K562 (cell line): ENCODE data around the gene ARAP1. TPM values are rescaled to one million over a fixed set of nuclear protein-coding genes. Genes with fewer than 3 reads are reported as not detected.

Experiments used
- BACH1 ChIP-seq: fragments of 200-800 bp; sonication (Bioruptor generic); IDR thresholded peaks from 2 replicates; pipeline ENCODE4 v1.6.1; 2016; ENCODE audit warnings: missing genetic modification characterization, missing compliant biosample characterization
- DPF2 ChIP-seq: fragments of 450-650 bp; IDR thresholded peaks from 2 replicates; pipeline ENCODE4 v1.6.1; 2016
- HDAC6 ChIP-seq: IDR thresholded peaks from 2 replicates; pipeline ENCODE4 v1.6.1; 2012; ENCODE audit warnings: low read depth, mild to moderate bottlenecking, control low read depth, inconsistent platforms, low read length, moderate library complexity
- KAT2B ChIP-seq: IDR thresholded peaks from one replicate; pipeline ENCODE4 v1.6.1; 2012; ENCODE audit warnings: low read depth, mild to moderate bottlenecking, control low read depth, inconsistent platforms, low read length, moderate library complexity
- KLF1 ChIP-seq: fragments of 450-650 bp; IDR thresholded peaks from 2 replicates; pipeline ENCODE4 v1.6.1; 2016; ENCODE audit warnings: missing genetic modification characterization, missing compliant biosample characterization
- MCM5 ChIP-seq: fragments of 450-650 bp; IDR thresholded peaks from 2 replicates; pipeline ENCODE4 v1.6.1; 2016; ENCODE audit warnings: low read depth
- MEF2A ChIP-seq: IDR thresholded peaks from 2 replicates; pipeline ENCODE4 v1.6.1; 2011; ENCODE audit warnings: low read depth, mild to moderate bottlenecking, low read length, moderate library complexity; ENCODE audit not compliant: control insufficient read depth
- NFIX ChIP-seq: fragments of 250-450 bp; sonication (Bioruptor Pico); IDR thresholded peaks from 2 replicates; pipeline ENCODE4 v1.4.0; 2020; ENCODE audit warnings: low read depth, mild to moderate bottlenecking, moderate library complexity
- TCFL5 ChIP-seq: fragments of 250-450 bp; sonication (Bioruptor Pico); conservative IDR thresholded peaks from 2 replicates; pipeline ENCODE4 v1.6.1; 2021; ENCODE audit warnings: mild to moderate bottlenecking, moderate library complexity, matching md5 sums
- TFAP4 ChIP-seq: sonication (generic); formaldehyde crosslinking; IDR thresholded peaks from 2 replicates; pipeline ENCODE4 v1.8.0; 2022; ENCODE audit warnings: missing genetic modification reagents, mild to moderate bottlenecking, moderate library complexity, borderline replicate concordance
- ZKSCAN1 ChIP-seq: fragments of 150-350 bp; IDR thresholded peaks from 2 replicates; pipeline ENCODE4 v1.6.1; 2016; ENCODE audit warnings: low read depth, low read length
- ZNF699 ChIP-seq: fragments of 250-450 bp; sonication (Bioruptor Pico); IDR thresholded peaks from 2 replicates; pipeline ENCODE4 v1.8.0; 2021; ENCODE audit warnings: mild to moderate bottlenecking, moderate library complexity; ENCODE audit not compliant: insufficient replicate concordance
- polyA plus RNA-seq, 8 experiments: library from polyadenylated mRNA; depleted of rRNA in 4 of 8; stranded (reverse) in 5 of 8; unstranded in 3 of 8; fragments of >200 nt; fragmentation: Nextera tagmentation in 2 of 8; fragmentation: Illumina TruSeq in 1 of 8; extraction: Ambion mirVana in 2 of 8; extraction: Trizol in 1 of 8; gene quantifications; 2 replicates each; pipeline versions ENCODE4 v1.2.1 to v1.2.3, GENCODE V29; 2011 to 2014; ENCODE audit warnings: inconsistent platforms in 1 of 8, missing spikeins in 1 of 8
- total RNA-seq, 7 experiments: library from RNA; depleted of rRNA in 6 of 7; stranded (reverse); fragments of >200 nt in 6 of 7; fragmentation: Illumina TruSeq in 2 of 7; extraction: Trizol in 2 of 7; gene quantifications; 2 replicates each; pipeline versions ENCODE4 v1.2.1 to v1.2.3, GENCODE V29; 2011 to 2021; ENCODE audit warnings: low replicate concordance in 1 of 7
- TF ChIP-seq, protein P1 (sequence below): fragments of 450-650 bp; formaldehyde crosslinking; conservative IDR thresholded peaks from 2 replicates; pipeline ENCODE4 v1.4.0; 2022; ENCODE audit warnings: mild to moderate bottlenecking, missing genetic modification characterization
- TF ChIP-seq, protein P2 (sequence below), 3 experiments: fragments of 200-800 bp in 1 of 3; sonication (Bioruptor generic) in 1 of 3; sonication (generic) in 1 of 3; formaldehyde crosslinking in 1 of 3; IDR thresholded peaks; 2 replicates each; pipeline versions ENCODE4 v1.6.1 to v1.8.0; 2016 to 2022; ENCODE audit warnings: mild to moderate bottlenecking in 2 of 3, missing compliant biosample characterization in 2 of 3, missing genetic modification characterization in 2 of 3, missing genetic modification reagents in 1 of 3
- TF ChIP-seq, protein P3 (sequence below): fragments of 450-650 bp; IDR thresholded peaks from one replicate; pipeline ENCODE4 v1.6.1; 2018; ENCODE audit warnings: mild to moderate bottlenecking, moderate library complexity; ENCODE audit not compliant: partially characterized antibody
- TF ChIP-seq, protein P4 (sequence below), 2 experiments: fragments of 450-650 bp in 1 of 2; sonication (generic) in 1 of 2; formaldehyde crosslinking in 1 of 2; IDR thresholded peaks in 1 of 2; conservative IDR thresholded peaks in 1 of 2; 2 replicates each; pipeline versions ENCODE4 v1.6.1 to v1.8.1; 2016 to 2023; ENCODE audit warnings: mild to moderate bottlenecking in 2 of 2, moderate library complexity in 2 of 2, inconsistent platforms in 1 of 2, missing genetic modification reagents in 1 of 2

Gene ARAP1
- total and polyA plus RNA-seq, 9 of the 15 experiments (the other 6 are each of a cell fraction or from before 2014, with no cell fraction given) = 0.23 to 67.0 (median 24.6) TPM

DNA sequence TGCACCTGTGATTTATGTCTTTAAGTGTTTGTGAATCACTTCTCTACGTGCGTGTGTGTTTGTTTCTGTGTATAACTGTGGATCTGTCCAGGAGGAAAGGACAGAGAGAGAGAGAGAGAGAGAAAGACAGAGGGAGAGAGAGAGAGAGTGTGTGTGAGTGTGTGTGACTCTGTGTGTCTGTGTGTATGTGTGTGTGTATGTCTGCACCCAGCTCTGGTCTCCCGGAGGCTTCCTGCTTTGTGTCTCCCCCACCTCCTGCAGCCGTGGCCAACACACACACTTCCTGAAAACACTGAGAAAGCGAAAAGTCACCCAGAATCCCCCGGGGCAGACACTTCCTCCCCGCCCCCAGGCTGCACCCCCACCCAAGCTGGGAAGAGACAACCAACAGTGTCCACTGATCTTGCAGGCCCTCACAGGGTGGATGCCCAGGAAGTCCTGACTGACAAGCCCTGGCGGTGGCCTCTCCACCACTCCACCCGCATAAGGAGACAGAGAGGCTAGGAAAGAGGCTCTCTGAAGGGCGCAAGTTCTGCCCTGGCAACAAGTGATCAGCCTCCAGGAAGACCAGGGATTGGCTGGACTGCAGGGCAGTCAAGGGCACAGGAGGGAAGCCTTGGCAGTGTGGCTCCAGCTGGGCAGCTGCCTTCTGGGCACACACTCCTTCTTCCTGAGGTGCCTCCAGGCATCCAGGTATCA is 30.0 kb downstream of the ARAP1 start (continued):
- TF ChIP-seq KLF1 (tag) (no peak), NFIX (CRISPR knock-in tag) (no peak), KAT2B (no peak), MCM5 (no peak), MEF2A (no peak), ZKSCAN1 (no peak), BACH1 (no peak), TFAP4 (CRISPR knock-in tag) (no peak), HDAC6 (no peak), DPF2 (peak; percentile 53; the same call in 1 of the 2 replicates), ZNF699 (CRISPR knock-in tag) (no peak), TCFL5 (no peak)
- TF ChIP-seq, protein P1, sequence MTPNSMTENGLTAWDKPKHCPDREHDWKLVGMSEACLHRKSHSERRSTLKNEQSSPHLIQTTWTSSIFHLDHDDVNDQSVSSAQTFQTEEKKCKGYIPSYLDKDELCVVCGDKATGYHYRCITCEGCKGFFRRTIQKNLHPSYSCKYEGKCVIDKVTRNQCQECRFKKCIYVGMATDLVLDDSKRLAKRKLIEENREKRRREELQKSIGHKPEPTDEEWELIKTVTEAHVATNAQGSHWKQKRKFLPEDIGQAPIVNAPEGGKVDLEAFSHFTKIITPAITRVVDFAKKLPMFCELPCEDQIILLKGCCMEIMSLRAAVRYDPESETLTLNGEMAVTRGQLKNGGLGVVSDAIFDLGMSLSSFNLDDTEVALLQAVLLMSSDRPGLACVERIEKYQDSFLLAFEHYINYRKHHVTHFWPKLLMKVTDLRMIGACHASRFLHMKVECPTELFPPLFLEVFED = no peak; the same call in 1 of the 2 replicates
- TF ChIP-seq, protein P2, sequence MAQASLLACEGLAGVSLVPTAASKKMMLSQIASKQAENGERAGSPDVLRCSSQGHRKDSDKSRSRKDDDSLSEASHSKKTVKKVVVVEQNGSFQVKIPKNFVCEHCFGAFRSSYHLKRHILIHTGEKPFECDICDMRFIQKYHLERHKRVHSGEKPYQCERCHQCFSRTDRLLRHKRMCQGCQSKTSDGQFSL (CRISPR knock-in tag; IDR thresholded peaks at IDR 0.05) = peak; percentile 98
- TF ChIP-seq, protein P2 (tag; IDR thresholded peaks at IDR 0.05) = peak in 1 of 2 experiments; percentile 90; a peak in 2 of 4 replicates
- TF ChIP-seq, protein P3, sequence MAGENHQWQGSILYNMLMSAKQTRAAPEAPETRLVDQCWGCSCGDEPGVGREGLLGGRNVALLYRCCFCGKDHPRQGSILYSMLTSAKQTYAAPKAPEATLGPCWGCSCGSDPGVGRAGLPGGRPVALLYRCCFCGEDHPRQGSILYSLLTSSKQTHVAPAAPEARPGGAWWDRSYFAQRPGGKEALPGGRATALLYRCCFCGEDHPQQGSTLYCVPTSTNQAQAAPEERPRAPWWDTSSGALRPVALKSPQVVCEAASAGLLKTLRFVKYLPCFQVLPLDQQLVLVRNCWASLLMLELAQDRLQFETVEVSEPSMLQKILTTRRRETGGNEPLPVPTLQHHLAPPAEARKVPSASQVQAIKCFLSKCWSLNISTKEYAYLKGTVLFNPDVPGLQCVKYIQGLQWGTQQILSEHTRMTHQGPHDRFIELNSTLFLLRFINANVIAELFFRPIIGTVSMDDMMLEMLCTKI = no peak
- TF ChIP-seq, protein P4, sequence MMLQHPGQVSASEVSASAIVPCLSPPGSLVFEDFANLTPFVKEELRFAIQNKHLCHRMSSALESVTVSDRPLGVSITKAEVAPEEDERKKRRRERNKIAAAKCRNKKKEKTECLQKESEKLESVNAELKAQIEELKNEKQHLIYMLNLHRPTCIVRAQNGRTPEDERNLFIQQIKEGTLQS (IDR thresholded peaks at IDR 0.05) = no peak
- TF ChIP-seq, protein P4 (CRISPR knock-in tag; conservative IDR thresholded peaks at IDR 0.05) = no peak
